Spinal cord (tissue), 10 donors: ENCODE results near the gene PPP6R2. TPM values are rescaled to one million over a fixed set of nuclear protein-coding genes. Genes with fewer than 3 reads are reported as not detected.
A peak's percentile ranks its signal among the peaks of the same experiment; 100 is the strongest.
"Not testable (repeated sequence)": the region's sequence is repeated elsewhere in the genome, so short reads cannot be mapped to it uniquely, and the experiment has no call there.

Source experiments
- DNase-seq, 6 donors: peaks; one replicate each; pipeline versions ENCODE4 v3.0.0 to v3.0.0-alpha.2; 2013 to 2015; ENCODE audit warnings: low spot score in 6 of 6, low read depth in 4 of 6
- H3K27ac ChIP-seq: one replicate; pipeline ENCODE4 v1.5.1; 2013; ENCODE audit warnings: low read depth, low read length, control low read depth
- H3K27me3 ChIP-seq: one replicate; pipeline ENCODE4 v1.6.1; 2013; ENCODE audit warnings: low read length; ENCODE audit not compliant: control insufficient read depth, insufficient read depth
- H3K36me3 ChIP-seq: one replicate; pipeline ENCODE4 v1.6.1; 2013; ENCODE audit warnings: low read length; ENCODE audit not compliant: control insufficient read depth, insufficient read depth
- H3K4me1 ChIP-seq: one replicate; pipeline ENCODE4 v1.6.1; 2013; ENCODE audit warnings: low read length; ENCODE audit not compliant: control insufficient read depth, insufficient read depth
- H3K4me3 ChIP-seq: one replicate; pipeline ENCODE4 v1.5.1; 2013; ENCODE audit warnings: low read depth, low read length, control low read depth
- H3K9me3 ChIP-seq: one replicate; pipeline ENCODE4 v1.6.1; 2013; ENCODE audit warnings: low read length; ENCODE audit not compliant: control insufficient read depth, insufficient read depth
- WGBS: methylation state at CpG from one replicate; pipeline ENCODE4 v1.1.5; 2013; ENCODE audit warnings: missing lambda C conversion rate; ENCODE audit not compliant: insufficient coverage; 5-methylcytosine and 5-hydroxymethylcytosine counted together
- polyA plus RNA-seq, 2 donors: library from polyadenylated mRNA; unstranded; fragments of 120-200 nt; gene quantifications; one replicate each; pipeline ENCODE4 v1.2.1, GENCODE V29; 2013; ENCODE audit not compliant: insufficient read length in 2 of 2
- total RNA-seq, 2 donors: library from RNA; depleted of rRNA in 1 of 2; stranded (reverse); fragments of 120-200 nt in 1 of 2; fragments of >200 nt in 1 of 2; gene quantifications; one replicate each; pipeline versions ENCODE4 v1.2.3 to v1.2.4, GENCODE V29; 2013 to 2014
- donor health status: healthy.

Gene PPP6R2
- total and polyA plus RNA-seq, 4 donors: 42.9 to 84.9 (median 67.5) TPM

DNA sequence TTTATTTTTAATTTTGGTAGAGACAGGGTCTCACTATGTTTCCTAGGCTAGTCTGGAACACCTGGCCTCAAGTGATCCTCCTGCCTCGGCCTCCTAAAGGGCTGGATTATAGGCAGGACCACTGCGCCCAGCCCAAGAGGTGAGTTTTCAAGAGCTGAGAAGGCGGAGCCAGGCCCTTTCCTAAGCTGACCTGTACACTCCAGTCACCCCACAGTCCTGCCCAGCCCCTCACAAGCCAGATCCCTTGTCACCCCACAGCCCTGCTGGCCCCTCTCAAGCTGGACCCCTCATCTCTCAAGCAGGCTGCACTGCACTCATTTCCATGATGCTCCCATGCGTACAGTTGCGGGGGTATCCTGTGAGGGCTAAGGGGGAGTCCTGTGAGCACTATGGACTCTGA lies 19.2 kb upstream of the PPP6R2 start:
- WGBS: 86% methylated on average over 3 of the region's 5 CpGs
- H3K27me3 ChIP-seq: no peaks in the 10 kb centered on the region
- H3K27ac ChIP-seq: no peak overlapping the region
- no peaks in the 10 kb centered on the region for H3K9me3 ChIP-seq
- H3K36me3 ChIP-seq: peaks cover 30% of the 10 kb centered on the region
- peaks cover 24% of the 10 kb centered on the region for H3K4me1 ChIP-seq
- no peak overlapping the region for H3K4me3 ChIP-seq
- no peak for DNase-seq

DNA sequence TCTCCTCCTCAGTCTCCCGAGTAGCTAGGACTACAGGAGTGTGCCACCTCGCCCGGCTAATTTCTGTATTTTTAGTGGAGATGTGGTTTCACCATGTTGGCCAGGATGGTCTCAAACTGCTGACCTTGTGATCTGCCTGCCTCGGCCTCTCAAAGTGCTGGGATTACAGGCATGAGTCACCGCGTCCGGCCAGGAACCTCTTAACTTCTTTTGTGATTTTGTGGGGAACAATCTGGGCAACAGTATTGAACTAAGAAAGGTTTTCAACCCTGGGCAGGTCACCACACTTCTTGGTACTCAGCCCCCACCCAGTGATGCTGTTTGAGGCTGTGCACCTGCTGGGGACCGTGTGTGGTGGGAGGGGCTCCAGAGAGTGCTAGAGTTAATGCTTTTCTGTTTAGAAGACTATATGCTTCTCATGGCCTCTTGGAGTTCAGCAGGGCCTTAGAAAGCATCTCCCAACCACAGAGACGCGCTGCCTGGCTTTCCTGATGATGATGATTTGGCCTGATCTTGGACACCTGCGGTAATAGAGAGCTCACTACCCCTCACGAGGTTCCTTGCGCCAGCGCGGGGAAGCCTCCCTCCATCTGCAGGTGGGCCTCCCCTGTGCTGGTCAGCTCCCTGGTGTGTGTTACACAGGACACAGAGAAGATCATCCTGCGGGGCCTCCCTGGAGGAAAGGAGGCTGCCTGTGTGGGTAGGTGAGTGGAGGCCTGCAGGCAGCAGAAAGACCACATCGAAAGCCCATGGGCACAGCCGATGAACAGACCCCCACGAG lies 17.5 kb upstream of the PPP6R2 start:
- H3K4me1 ChIP-seq: peaks cover 24% of the 10 kb centered on the region
- H3K27me3 ChIP-seq: no peaks in the 10 kb centered on the region
- H3K27ac ChIP-seq: no peak overlapping the region
- 56% methylated on average over 15 of the region's 19 CpGs for WGBS
- H3K9me3 ChIP-seq: no peaks in the 10 kb centered on the region
- H3K36me3 ChIP-seq: peaks cover 12% of the 10 kb centered on the region
- H3K4me3 ChIP-seq: peak overlapping the region; percentile 70
- no peak for DNase-seq

DNA sequence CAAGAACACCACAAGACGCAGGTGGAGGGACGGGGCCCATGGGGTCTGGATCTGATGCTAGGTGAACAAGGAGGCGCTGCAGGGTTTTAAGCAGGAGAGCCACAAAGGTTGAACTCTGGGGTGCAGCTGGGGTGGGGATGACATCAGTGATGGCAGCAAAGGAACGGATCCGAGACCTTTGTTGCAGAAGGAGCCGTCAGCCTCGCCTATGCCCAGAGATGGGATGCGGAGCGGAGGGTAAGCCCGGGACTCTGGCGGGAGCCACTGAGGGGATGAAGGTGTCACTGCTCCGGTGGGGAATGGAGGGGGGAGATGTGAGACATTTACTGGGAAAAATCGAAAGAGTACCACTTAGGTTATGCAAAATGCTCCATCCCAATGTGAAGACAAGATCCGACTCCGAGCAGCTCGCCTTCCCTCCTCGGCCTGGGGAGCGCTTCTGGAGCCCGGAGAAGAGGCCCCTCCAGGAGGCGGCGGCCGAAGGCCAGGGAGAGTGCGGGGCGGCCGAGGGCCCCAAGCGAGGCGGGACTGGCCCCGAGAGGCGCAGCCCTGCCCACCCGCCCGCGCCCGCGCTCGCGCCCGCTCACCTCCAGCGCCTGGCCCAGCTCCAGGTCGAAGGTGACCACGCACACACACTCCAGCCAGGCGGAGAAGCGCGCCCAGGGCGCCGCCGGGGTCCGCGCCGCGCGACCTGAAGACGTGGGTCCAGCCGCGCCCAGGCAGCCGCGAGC lies 16.7 kb upstream of the PPP6R2 start:
- H3K27me3 ChIP-seq: no peaks in the 10 kb centered on the region
- peaks cover 24% of the 10 kb centered on the region for H3K4me1 ChIP-seq
- H3K4me3 ChIP-seq: peak overlapping the region; percentile 70
- peak in 2 of 6 donors; percentile 42 to 48 for DNase-seq
- H3K9me3 ChIP-seq: no peaks in the 10 kb centered on the region
- H3K36me3 ChIP-seq: peaks cover 7% of the 10 kb centered on the region
- WGBS: 3% methylated on average over 56 of the region's 56 CpGs
- no peak overlapping the region for H3K27ac ChIP-seq

DNA sequence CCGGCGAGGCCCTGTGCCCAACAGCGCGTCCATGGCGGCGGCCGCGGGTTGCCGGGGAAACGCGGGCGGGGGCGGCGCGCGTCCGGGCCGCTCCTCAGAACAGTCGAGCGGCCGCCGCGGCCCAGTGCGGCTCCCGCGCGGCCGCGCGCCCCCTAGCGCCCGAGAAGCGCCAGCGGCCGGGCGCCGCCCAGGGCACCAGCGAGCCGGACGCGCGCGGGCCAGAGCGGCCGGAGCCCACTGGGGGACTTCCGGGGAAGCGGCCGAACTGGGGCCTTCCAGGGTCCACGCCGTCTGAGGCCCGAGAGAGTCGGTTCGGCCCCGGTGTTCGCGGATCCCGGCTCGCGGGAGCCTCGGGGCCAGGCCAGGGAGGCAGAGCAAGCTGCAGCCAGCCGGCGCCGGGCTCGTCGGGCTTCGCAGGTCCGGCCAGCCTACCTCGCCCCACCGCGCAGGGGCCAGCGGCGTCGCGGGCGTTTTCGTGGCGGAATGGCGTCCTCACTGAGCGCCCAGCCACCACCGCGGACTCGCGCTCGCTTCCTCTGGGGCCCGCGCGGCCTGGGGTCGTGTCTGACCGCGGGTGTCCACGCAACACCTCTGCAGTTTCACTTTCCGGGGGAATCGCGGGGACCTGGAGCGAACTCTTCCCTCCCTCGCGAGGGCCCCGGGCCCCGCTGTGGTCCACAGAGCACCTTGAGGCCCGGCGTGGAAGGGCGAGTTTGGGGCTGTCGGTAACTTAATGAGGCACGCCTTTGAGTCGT lies 16.0 kb upstream of the PPP6R2 start, which contains the start of gene DENND6B:
Gene DENND6B (minus strand): TSS at position 57 of the 755 bp plus-strand sequence. CDS start 24 bp downstream, at position 33.
- Histone ChIP-seq H3K27me3 (no peaks in the 10 kb centered on the region), H3K27ac (peak within 1 kb of the TSS; percentile 64), H3K9me3 (no peaks in the 10 kb centered on the region), H3K4me1 (peaks cover 24% of the 10 kb centered on the region), H3K36me3 (peaks cover 7% of the 10 kb centered on the region), H3K4me3 (peak within 1 kb of the TSS; percentile 70)
- peak in 5 of 6 donors; percentile 78 to 96 (median 85) for DNase-seq
- WGBS: 2% methylated on average over 100 of the region's 105 CpGs

DNA sequence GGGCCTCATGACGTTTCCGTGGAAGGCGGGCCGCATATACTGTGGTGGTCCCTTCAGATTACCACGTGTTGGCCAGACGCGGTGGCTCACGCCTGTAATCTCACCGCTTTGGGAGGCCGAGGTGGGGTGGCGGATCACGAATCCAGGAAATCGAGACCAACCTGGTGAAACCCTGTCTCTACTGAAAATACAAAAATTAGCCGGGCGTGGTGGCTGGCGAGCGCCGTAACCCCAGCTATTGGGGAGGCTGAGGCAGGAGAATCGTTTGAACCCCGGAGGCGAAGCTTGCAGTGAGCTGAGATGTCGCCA lies 15.5 kb upstream of the PPP6R2 start:
- H3K4me1 ChIP-seq: peaks cover 24% of the 10 kb centered on the region
- no peaks in the 10 kb centered on the region for H3K9me3 ChIP-seq
- peak overlapping the region; percentile 60 for H3K4me3 ChIP-seq
- H3K27ac ChIP-seq: peak overlapping the region; percentile 64
- no peak for DNase-seq
- 70% methylated on average over 19 of the region's 22 CpGs for WGBS
- H3K36me3 ChIP-seq: peaks cover 7% of the 10 kb centered on the region
- no peaks in the 10 kb centered on the region for H3K27me3 ChIP-seq

DNA sequence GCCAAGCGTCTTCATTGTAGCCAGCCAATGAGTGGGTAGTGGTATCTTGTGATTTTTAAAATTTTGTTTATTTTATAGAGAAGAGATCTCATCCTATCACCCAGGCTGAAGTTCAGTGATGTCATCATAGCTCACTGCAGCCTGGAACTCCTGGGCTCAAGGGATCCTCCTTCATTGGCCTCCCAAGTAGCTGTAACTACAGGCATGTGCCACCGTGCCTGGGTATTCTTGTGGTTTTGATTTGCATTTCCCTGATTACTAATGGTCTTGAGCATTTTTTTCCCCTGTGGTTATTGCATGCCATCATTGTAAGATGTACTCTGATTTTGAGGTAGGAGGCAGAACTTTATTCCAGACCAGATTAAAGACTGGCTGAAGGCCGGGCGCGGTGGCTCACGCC lies 13.9 kb upstream of the PPP6R2 start:
- WGBS: 95% methylated on average over 4 of the region's 6 CpGs

DNA sequence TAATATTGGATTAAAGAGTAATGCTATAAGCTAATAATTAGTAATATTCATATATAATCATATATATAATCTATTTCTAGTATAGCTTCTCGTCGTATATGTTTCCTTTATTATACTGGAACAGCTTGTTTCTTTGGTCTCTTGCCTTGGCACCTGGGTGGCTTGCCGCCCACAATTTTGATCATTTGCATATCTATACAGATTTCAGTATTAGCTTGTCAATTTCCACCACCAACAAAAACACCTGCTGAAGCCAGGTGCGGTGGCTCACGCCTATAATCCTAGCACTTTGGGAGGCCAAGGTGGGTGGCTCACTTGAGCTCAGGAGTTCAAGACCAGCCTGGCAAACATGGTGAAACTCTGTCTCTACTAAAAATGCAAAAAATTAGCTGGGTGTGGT lies 8.7 kb upstream of the PPP6R2 start:
- H3K27me3 ChIP-seq, H3K27ac ChIP-seq, DNase-seq, H3K9me3 ChIP-seq, H3K4me1 ChIP-seq, H3K4me3 ChIP-seq: not testable (repeated sequence)
- H3K36me3 ChIP-seq: peaks cover 19% of the 10 kb centered on the region
- WGBS: 96% methylated on average over 3 of the region's 5 CpGs

More for the DNA sequence above, 13.9 kb upstream of the PPP6R2 start:
- Histone ChIP-seq H3K27ac (no peak overlapping the region), H3K27me3 (no peaks in the 10 kb centered on the region), H3K36me3 (peaks cover 2% of the 10 kb centered on the region), H3K4me1 (peaks cover 24% of the 10 kb centered on the region), H3K9me3 (no peaks in the 10 kb centered on the region), H3K4me3 (no peak overlapping the region)
- no peak for DNase-seq

DNA sequence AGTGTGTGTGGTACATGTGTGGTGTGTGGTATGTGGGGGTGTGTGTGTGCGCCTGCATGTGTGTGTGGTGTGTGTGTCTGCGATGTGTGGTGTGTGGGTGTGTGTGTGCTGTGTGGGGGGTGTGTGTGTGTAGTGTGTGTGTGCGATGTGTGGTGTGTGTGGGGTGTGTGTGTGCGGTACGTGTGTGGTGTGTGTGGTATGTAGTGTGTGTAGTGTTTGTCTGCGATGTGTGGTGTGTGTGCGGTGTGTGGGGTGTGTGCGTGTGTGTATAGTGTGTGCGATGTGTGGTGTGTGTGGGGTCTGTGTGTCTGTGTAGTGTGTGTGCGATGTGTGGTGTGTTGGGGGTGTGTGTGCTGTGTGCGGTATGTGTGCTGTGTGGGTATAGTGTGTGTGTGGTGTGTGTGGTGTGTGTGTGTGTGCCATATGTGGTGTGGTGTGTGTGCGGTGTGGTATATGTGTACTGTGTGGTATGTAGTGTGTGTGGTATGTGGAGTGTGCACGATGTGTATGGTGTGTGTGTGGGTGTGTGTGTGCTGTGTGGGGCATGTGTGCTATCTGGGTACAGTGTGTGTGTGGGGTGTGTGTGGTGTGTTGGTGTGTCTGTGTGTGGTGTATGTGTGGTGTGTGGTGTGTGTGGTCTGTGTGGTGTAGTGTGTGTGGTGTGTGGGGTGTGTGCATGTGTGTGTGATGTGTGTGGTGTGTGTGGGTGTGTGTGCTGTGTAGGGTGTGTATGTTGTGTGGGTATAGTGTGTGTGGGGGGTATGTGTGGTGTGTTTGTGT lies 5.7 kb upstream of the PPP6R2 start:
- Histone ChIP-seq H3K36me3 (peaks cover 21% of the 10 kb centered on the region), H3K27ac (no peak overlapping the region), H3K27me3 (no peaks in the 10 kb centered on the region), H3K9me3 (no peaks in the 10 kb centered on the region), H3K4me3 (no peak overlapping the region), H3K4me1 (peaks cover 8% of the 10 kb centered on the region)
- no peak for DNase-seq
- WGBS: 94% methylated on average over 13 of the region's 13 CpGs

DNA sequence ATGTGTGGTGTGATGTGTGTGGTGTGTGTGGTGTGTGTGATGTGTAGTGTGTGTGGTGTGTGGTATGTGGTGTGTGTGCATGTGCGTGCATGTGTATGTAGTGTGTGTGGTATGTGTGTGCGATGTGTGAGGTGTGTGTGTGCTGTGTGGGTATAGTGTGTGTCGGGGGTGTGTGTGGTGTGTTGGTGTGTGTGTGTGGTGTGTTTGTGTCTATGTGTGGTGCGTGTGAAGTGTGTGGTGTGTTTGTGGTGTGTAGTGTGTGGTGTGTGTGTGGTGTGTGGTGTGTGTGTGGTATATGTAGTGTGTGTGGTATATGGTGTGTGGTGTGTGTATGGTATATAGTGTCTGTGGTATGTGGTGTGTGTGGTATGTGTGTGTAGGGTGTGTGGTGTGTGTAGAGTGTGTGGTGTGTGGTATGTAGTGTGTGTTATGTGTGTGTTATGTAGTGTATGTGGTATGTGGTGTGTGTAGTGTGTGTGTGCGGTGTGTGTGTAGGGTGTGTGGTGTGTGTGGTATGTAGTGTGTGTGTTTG lies 5.0 kb upstream of the PPP6R2 start:
- 99% methylated on average over 5 of the region's 5 CpGs for WGBS
- no peak overlapping the region for H3K4me3 ChIP-seq
- DNase-seq: no peak
- H3K9me3 ChIP-seq: no peaks in the 10 kb centered on the region
- H3K4me1 ChIP-seq: peaks cover 9% of the 10 kb centered on the region
- H3K36me3 ChIP-seq: peaks cover 21% of the 10 kb centered on the region
- no peak overlapping the region for H3K27ac ChIP-seq
- H3K27me3 ChIP-seq: no peaks in the 10 kb centered on the region
